T follicular helper cell (primary cell): Measurements from ENCODE around the gene SOCS1.

ENCODE experiments used
- DNase-seq: peaks from one replicate; pipeline ENCODE4 v3.0.0-alpha.2; 2020; ENCODE audit warnings: low read depth

Gene SOCS1

DNA sequence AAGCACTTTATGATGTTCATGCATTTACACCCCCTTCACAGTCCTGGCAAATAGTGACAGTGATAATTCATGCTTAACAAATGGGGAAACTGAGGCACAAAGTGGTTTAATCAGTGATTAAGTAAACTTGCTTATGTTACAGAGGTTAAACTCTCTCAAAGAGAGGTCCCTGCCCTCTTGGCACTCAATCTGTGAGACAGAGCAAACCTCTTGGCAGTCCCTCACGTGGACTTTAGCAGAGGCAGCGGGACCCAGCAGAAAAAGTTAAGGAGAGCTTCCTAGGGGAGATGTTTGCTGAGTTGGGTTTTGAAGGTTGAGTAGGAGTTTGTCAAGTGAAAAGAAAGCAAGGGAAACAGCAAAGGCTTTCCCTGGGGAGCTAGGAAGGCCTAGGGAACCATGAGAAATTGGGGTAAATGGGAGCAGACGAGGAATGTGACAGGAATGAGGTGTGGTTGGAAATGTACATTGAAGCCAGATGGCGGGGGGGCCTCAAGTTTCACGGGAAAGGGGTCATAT is 10.7 kb downstream of the SOCS1 start:
- no peak for DNase-seq

DNA sequence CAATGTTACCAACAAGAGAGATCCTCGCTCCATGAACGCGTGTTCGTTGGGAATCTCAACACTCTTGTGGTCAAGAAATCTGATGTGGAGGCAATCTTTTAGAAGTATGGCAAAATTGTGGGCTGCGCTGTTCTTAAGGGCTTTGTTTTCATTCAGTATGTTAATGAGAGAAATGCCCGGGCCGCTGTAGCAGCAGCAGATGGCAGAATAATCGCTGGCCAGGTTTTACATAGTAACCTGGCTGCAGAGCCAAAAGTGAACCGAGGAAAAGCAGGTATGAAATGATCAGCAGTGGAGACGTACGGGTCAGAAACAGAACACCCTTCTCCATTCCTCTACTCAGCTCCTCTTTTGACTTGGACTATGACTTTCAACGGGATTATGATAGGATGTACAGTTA is 13.3 kb downstream of the SOCS1 start:
- no peak for DNase-seq

DNA sequence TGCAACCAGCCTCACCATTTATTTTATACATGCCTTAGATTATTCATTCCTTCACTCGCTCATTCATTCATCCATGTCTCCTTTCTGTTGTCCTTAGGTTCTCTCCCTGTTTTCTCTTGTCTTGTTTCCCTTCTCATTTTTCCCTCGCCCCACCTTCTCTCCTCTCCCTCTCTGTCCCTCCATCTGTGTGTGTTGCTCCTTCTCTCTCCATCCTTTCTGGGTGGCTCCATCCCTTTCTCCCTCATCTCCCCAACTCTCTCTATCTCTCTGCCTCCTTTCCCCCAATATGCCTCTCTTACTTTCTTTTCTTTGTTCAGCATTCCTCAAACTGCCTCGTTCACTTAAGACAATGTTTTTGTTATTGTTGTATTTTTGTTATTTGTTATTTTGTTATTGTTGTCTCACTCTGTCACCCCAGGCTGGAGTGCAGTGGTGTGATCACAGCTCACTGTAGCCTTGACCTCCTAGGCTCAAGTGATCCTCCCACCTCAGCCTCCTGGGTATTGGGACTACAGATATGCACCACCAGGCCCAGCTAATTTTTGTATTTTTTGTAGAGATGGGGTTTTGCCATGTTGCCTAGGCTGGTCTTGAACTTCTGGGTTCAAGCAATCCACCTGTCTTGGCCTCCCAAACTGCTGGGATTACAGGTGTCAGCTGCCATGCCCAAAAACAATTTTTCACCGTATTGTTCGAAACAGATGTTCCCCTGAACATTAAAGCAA is 14.4 kb downstream of the SOCS1 start:
- no peak for DNase-seq

DNA sequence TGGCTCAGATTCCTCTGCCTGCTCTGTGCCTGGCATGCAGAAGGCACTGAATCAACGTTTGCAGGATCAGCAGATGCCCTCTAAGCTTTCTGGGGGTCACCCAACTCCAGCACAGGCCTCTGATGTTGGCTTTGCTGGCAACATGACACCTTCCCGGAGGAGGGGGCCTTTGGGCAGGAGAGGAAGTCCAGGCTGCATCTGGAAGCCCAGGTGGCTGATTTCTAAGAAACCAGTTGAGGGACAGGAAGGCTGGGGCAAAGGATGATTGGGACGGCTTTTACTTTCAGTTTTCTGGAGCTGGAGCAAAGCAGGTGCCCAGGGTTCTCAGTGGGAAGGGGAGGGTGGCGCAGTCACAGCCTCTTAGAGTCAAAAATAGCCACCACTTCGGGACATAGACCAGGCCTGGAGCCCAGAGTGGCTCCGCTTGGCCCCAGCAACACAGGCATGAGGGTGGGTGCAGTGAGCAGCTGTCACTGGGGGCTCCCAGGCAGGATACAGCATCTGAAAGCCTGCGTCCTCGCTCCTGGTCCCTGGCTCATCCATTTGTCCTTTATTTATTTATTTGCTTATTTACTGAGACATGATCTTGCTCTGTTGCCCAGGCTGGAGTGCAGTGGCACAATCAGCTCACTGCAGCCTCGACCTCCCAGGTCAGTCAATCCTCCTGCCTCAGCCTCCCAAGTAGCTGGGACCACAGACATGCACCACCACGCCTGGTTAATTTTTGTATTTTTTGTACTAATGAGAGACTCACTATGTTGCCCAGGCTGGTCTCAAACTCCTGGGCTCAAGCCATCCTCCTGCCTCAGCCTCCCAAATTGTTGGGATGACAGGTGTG is 15.1 kb downstream of the SOCS1 start:
- DNase-seq, result no peak

DNA sequence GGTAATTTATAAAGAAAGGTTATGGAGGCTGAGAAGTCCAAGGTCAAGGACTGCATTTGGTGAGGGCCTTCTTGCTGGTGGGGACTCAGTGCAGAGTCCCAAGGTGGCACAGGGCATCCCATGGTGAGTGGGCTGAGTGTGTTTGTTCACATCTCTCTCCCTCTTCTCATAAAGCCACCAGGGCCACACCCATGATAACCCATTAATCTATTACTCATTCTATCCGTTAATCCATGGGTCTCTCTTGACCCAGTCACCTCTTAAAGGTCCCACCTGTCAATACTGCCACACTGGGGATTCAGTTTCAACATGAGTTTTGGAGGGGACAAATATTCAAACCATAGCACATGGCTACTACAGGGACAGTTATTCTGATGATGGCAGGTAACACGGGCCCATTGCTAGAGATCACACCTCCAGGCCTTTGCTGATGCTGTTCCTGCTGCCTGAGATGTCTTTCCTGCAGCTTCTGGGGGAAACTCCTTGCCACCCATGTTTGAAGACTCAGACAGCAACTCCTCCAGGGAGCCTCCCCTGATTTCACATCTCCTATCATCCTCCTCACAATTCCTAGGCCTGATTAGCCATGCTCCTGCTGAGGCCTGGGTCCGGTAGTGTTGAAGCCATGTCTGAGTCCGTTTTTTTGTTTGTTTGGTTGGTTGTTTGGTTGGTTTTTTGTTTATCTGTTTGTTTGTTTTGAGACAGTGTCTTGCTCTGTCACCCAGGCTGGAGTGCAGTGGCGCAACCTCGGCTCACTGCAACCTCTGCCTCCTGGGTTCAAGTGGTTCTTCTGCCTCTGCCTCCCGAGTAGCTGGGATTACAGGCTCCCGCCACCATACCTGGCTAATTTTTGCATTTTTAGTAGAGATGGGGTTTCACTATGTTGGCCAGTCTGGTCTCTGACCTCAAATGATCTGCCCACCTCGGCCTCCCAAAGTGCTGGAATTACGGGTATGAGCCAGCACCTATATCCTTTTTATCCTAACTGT is 16.1 kb downstream of the SOCS1 start:
- DNase-seq, result no peak

DNA sequence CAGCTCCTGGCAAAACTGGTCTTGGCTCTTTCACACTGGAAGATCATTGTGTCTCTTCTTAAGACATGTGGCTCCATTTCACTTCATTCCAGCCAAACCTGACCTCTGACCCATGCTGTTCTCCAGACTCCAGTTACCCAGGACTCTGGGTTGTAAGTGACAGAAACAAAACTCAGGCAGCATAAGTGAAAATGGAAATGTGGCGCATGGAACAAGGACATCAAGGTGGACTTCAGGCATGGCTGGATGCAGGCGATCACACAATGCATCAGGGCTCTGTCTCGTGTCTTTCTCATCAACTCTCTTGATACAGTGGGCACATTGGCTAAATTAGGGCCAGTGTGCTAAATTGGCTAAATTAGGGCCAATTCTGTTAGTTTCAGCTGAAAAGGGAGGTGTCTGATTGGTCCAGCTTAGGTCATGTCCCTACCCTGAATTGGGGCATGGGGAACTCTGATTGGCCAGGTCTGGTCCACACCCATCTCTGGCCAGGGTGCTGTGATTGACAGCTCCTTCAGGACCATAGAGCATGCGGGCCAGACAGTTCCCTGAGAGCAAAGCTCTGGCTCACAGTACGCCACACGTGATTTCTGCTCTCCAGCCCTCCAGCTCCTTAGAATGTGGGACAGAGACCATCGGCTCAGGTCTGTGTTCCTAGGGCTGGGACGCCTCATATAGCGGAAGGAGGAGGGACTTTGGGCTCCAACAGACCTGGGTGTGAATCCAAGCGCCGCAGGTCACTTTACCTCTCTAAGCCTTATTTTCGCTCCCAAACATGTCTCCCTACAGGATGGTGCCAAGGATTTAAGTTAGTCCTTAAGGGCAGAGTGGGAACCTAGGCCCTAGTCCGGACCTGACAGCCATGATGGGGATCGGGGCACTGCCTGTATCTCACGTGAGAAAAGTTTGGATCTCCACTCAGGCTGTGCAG is 17.5 kb downstream of the SOCS1 start:
- DNase-seq, result no peak

DNA sequence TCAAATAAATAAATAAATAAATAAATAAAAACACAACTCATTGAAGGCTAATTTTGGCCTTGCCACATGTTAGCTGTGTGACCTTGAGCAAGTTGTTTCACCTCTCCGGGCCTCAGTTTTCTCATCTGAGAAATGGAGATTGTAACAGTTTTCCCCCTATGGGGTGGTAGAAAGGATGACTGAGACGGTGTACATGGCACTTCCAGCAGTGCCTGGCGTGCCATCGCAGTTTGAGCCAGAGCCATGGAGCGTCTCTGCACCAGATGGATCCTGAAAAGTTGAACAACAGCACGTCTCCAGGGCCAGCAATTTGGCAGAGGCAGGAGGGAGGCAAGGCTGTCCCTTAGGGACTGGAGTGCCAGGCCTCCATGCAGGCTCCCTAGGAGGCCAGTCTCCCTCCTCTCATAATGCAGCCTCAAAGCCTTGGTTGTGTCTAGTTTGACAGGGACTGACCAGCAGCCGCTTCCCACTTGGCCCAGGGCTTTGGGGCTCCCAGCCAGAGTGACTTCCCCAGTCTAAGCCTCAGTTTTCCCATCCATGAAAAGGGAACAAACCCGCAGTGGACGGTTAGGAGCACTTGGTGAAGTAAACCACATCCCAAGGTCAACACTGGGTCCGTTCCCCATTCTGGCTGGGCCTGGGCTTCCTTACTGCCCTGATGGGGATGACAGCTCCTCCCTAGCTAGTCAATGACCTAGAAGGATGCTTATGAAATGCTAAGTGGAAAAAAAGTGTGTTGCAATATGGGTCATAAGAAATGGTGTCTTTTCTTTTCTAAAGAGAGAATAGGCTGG is 19.3 kb downstream of the SOCS1 start:
- no peak for DNase-seq

DNA sequence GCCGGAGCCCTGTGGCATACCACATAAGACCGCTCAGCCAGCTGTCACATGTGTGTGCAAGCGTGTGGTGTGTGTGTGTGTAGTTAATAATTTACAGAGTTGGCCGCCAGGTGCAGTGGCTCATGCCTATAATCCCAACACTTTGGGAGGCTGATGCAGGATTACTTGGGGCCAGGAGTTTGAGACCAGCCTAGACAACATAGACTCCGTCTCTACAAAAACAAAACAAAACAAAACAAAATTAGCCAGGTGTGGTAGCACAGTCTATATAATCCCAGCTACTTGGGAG is 20.4 kb downstream of the SOCS1 start:
- DNase-seq, result no peak

DNA sequence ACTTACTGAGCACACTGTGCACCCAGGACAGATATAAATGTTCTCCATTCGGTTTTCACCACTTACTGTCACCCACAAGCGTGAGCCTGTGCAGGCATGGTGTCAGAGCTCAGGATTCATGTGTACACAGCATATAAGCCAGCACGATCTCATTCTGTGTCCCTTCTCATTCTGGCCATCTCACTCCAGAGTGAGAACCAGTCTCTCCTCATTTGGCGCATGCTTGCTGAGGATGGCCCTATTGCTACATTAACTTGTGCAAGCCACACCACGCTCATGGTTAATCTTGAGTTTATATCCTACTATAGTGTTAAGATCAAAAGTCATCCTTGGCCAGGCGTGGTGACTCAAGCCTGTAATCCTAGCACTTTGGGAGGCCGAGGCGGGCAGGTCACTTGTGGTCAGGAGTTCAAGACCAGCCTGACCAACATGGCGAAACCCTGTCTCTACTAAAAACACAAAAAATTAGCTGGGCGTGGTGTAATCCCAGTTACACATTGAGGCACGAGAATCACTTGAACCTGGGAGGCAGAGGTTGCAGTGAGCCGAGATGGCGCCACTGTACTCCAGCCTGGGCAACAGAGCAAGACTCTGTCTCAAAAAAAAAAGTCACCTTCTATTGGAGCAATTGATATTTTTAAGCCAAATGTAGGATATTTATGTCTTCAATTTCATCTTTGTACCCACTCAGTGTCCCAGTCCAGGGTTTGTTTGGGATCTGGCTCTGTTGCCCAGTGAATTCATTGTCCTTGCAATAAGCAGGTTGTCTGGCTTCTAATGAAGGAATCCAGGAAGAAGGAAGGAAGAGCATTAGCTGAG is 20.9 kb downstream of the SOCS1 start:
- no peak for DNase-seq

DNA sequence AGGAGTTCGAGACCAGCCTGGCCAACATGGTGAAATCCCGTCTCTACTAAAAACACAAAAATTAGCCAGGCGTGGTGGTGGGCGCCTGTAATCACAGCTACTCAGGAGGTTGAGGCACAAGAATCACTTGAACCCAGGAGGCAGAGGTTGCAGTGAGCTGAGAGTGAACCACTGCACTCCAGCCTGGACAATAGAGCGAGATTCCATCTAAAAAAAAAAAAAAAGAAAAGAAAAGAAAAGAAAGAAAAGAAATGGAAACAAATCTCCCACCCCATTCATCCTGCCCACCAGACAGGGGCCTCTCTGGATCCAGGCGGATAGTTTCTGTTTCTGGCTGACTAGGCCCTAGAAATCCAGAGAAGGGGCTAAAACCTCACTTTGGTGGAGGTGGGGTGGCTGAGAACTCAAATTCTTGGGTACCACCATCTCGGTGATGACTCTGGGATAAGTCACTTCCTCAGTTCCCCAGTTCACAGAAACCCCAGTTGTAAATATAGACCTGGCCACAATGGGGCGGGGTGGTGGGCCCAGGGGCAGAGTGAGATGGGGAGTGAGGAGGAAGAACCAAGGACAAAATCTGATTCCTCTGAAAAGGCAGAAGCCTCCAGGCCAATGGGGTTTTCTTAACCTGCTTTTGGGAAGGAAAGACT is 22.2 kb downstream of the SOCS1 start:
- no peak for DNase-seq

DNA sequence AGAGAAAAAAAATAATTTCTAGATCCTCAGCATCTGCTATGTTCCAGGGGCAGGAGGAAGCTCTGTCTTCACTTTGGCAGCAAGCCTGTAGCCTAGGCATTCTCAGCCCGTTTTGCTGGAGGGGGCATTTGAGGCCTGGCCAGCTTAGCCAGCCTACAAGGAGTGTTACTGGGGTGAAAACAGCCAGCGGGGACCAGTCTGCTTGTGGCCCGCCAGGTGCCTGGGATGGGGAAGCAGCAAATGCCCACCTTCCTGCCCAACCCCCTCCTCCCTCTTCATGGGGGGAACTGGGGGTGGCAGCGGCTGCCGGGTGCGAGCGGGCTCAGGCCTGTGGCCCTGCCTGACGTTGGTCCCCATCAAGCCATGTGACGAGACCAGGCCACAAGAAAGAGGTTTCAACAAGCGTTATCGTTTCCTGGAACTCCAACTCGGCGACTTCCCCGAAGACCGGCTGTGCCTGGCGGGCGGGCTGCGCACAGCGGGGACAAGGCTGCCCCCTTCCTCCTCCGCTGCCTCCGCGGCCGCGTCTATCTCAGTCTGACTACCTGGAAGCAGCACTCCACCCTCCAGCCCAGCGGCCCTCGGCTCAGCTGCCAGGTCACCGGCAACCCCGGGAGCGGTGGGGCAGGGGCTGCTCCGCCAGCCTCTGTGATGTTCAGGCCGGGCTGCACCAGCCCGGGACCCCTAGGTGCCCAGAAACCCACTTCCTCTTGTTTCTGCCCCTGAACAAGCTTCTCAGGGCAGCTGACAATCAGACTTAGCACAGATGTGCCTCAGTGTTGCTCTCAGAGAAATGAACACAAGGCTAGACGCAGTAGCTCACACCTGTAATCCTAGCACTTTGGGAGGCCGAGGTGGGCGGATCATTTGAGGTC is 22.9 kb downstream of the SOCS1 start:
- DNase-seq, result peak; percentile 68

DNA sequence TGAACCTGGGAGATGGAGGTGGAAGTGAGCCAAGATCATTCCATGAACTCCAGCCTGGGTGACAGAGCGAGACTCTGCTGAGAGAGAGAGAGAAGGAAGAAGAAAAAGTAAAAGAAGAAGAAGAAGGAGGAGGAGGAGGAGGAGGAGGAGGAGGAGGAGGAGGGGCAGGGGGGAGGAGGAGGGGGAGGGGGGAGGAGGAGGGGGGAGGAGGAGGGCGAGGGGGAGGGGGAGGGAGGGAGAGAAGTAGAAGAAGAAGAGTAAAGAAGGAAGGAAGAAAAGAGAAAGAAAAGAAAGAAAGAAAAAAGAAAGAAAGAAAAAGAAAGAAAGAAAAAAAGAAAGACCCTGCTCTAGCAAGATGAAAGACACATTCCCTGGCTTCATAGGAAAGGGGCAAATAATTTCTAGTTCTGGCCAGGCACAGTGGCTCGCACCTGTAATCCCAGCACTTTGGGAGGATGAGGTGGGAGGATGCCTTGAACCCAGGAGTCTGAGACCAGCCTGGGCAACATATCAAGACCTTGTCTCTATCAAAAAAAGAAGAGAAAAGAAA is 23.6 kb downstream of the SOCS1 start:
- DNase-seq, result no peak

DNA sequence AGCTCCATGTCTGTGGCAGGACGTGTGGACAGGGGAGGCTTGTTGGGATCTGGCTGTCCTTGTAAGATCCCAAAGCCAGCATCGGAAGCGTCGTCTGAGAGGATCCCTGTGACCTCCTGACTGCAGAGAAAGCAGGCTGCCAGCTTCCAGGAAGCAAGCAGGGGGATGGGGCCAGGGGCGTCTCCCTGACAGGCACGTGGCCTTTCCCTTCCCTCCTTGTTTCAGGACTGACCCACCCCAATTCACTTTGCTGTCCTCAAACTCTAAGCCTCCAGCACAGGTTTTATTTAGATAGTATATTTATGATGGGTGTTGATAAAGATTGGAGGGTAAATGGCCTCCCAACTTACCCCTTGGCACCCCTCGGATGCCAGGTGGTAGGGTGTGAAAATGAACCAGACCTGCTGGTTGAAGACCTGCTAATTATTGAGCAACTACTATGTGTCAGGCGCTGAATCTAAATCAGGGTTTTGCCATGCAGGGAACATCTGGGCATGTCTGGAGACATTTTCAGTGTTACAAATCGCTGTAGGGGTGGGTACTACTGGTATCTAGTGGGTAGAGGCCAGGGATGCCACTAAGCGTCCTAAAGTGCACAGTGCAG is 24.5 kb downstream of the SOCS1 start:
- DNase-seq, result no peak

DNA sequence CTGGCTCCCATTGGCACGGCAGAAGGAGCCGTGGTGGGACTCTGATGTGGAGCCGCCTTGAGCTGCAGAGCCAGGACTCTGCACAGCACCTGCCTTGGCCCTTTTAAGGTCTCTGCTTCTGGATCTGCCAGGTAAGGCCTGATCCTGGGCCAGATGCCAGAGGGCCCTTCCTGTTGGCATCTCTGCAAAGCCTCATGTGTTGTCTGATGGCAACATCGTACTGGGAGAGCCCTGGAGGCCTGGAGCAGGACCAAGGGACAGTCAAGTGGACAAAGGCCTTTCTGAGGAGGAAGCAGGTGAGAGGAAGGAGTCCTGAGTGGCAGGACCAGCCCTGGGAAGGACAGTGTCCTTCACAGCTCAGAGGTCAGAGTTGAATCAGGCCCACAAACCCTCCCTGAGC is 26.1 kb downstream of the SOCS1 start:
- no peak for DNase-seq

DNA sequence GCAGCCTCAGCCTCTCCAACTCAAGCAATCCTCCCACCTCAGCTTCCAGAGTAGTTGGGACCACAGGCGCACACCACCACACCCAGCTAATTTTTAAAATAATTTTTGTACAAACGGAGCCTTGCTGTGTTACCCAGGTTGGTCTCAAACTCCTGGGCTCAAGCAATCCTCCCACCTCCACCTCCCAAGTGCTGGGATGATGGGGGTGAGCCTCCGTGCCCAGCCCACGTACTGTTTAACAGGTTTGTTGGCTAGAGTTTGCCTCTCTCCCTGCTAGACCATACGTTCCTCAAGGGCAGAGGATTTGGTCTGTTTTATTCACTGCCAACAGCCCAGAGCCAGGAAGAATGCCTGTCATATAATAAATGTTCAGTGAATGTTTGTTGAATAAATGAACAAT is 26.6 kb downstream of the SOCS1 start:
- DNase-seq, result no peak

DNA sequence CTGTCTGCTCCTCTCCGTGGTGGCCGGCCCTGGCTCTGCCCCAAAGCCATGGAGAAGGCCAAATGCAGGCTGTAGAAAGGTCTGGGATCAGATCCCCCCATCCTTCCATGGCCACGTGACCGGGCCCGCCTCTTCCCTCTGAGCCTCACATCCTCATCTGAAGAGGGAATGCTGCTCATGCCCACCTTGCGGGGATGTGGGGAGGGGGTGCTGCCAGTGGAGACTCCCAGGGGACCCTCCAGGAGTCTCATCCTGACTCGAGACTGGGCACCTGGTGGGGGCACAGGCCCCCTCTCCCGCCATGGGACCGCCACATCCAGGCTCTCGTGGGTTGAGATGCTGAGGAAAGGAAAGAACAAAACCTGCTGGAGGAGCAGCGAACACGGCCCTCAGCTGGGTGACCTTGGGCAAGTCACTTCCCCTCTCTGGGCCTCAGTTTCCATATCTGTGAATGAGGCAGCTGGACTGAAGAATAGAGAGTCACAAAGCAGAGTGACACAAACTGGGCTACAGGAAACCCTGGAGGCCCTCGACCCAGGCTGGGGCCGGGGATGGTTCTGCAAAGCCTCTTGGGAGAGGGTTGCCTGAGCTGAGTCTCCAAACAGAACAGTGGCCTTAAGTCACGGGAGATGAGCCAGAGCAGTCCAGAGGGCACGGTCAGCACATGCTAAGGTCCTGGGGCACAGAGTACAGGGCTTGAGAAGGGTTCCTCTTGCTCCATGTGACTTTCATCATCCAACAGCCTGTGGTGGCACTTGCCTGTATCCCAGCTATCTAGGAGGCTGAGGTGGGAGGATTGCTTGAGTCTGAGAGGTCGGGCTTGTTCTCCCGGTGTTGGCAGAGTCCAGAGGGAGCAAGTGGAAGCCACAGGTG is 30.1 kb downstream of the SOCS1 start:
- DNase-seq, result no peak
